Common myeloid progenitor, CD34-positive (primary cell): ENCODE results near the gene DRAM1.

Experiments used
- CTCF ChIA-PET: fragments of 350-600 bp; sonication (Branson Sonifier 250); formaldehyde crosslinking; loops from one replicate; lab custom pipeline; 2021; ENCODE audit warnings: antibody characterized with exemption; lab: Charles Lee
- POLR2A ChIA-PET: fragments of 350-600 bp; sonication (Branson Sonifier 250); formaldehyde crosslinking; loops from one replicate; lab custom pipeline; 2021; ENCODE audit warnings: antibody characterized with exemption; lab: Charles Lee
- DNase-seq, 3 donors: peaks; one replicate each; pipeline versions ENCODE4 v3.0.0 to v3.0.0-alpha.2; 2013
- H3K27ac ChIP-seq, 2 experiments: 1 replicate in 1 of 2; 2 replicates in 1 of 2; pipeline ENCODE4 v1.7.0; 2013; ENCODE audit warnings: inconsistent platforms in 2 of 2, low read length in 2 of 2, mild to moderate bottlenecking in 2 of 2, low read depth in 1 of 2, moderate library complexity in 1 of 2; ENCODE audit not compliant: severe bottlenecking in 2 of 2, insufficient read depth in 1 of 2, poor library complexity in 1 of 2
- H3K27me3 ChIP-seq, 5 experiments: replicated peaks in 2 of 5; 1 replicate in 3 of 5; 2 replicates in 2 of 5; pipeline versions ENCODE4 v1.6.1 to v1.7.0; 2013; ENCODE audit warnings: low read length in 4 of 5, mild to moderate bottlenecking in 2 of 5, moderate library complexity in 2 of 5, inconsistent platforms in 1 of 5; ENCODE audit not compliant: insufficient read depth in 5 of 5, control insufficient read depth in 4 of 5
- H3K36me3 ChIP-seq, 4 experiments: 1 replicate in 2 of 4; 2 replicates in 2 of 4; pipeline versions ENCODE4 v1.6.1 to v1.7.0; 2013; ENCODE audit warnings: low read length in 3 of 4, control low read depth in 1 of 4, mild to moderate bottlenecking in 1 of 4; ENCODE audit not compliant: control insufficient read depth in 4 of 4, insufficient read depth in 4 of 4
- H3K4me1 ChIP-seq, 4 experiments: 1 replicate in 3 of 4; 2 replicates in 1 of 4; pipeline versions ENCODE4 v1.6.1 to v1.7.1; 2013; ENCODE audit warnings: low read length in 3 of 4, mild to moderate bottlenecking in 3 of 4, control low read depth in 1 of 4, inconsistent platforms in 1 of 4, moderate library complexity in 1 of 4; ENCODE audit not compliant: control insufficient read depth in 4 of 4, insufficient read depth in 4 of 4; ENCODE audit errors: control extremely low read depth in 1 of 4
- H3K4me3 ChIP-seq, 7 experiments: 1 replicate in 4 of 7; 2 replicates in 3 of 7; pipeline versions ENCODE4 v1.5.1 to v1.7.0; 2013; ENCODE audit warnings: mild to moderate bottlenecking in 7 of 7, low read length in 6 of 7, moderate library complexity in 6 of 7, inconsistent platforms in 2 of 7, low read depth in 2 of 7, control low read depth in 1 of 7; ENCODE audit not compliant: insufficient read depth in 4 of 7, control insufficient read depth in 1 of 7; ENCODE audit errors: extremely low read depth in 1 of 7
- H3K9me3 ChIP-seq, 5 experiments: 1 replicate in 4 of 5; 2 replicates in 1 of 5; pipeline versions ENCODE4 v1.6.1 to v1.7.1; 2013; ENCODE audit warnings: low read length in 4 of 5, mild to moderate bottlenecking in 2 of 5, inconsistent platforms in 1 of 5, low read depth in 1 of 5, moderate library complexity in 1 of 5; ENCODE audit not compliant: control insufficient read depth in 4 of 5, insufficient read depth in 2 of 5; ENCODE audit errors: control extremely low read depth in 1 of 5
- WGBS: methylation state at CpG from one replicate; pipeline ENCODE4 v1.1.5; 2013; ENCODE audit not compliant: insufficient coverage; 5-methylcytosine and 5-hydroxymethylcytosine counted together

The DRAM1 gene

DNA sequence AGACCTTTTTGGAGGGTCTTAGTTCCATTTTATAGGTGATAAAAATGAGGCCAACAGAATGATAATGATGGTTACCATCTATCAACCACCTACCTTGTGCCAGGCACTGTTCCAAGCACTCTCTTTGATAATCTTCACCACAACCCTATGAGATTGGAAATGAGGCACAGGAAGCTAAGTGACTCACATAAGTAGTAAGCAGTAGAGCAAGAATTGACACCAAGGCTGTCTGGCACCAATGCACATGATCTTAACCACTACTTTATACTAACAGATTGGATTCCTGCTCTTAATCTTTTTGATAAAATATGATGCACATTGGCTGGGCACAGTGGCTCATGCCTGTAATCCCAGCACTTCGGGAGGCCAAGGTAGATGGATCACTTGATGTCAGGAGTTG is 91.4 kb downstream of the DRAM1 start:
- Histone ChIP-seq H3K4me3 (no peak overlapping the region), H3K27ac (no peak overlapping the region), H3K36me3 (no peaks in the 10 kb centered on the region), H3K27me3 (no peaks in the 10 kb centered on the region), H3K4me1 (peaks cover 0 to 13% (median 6%) of the 10 kb centered on the region in 4 experiments), H3K9me3 (no peaks in the 10 kb centered on the region)
- no CpG with 5 or more reads among the region's 1 CpG for WGBS
- POLR2A ChIA-PET: no interaction called here
- CTCF ChIA-PET: no interaction called here
- DNase-seq: peak in 1 of 3 donors; percentile 27
